Fibroblast of the conjunctiva (primary cell): ENCODE measurements around the gene CST1.

Experiments used
- DNase-seq: peaks from one replicate; pipeline ENCODE4 v3.0.0-alpha.2; 2010; ENCODE audit warnings: low read depth

CST1 gene

GRCh38 chr20:23702021-23702420 is 48.7 kb downstream of the CST1 start:
- no peak for DNase-seq

- DNase-seq, result no peak
Observed at GRCh38 chr20:23700931-23701330, 49.8 kb downstream of the CST1 start.

GRCh38 chr20:23697947-23698346 is 52.8 kb downstream of the CST1 start:
- no peak for DNase-seq
